Measurements from ENCODE around the gene SENP7.

DNA sequence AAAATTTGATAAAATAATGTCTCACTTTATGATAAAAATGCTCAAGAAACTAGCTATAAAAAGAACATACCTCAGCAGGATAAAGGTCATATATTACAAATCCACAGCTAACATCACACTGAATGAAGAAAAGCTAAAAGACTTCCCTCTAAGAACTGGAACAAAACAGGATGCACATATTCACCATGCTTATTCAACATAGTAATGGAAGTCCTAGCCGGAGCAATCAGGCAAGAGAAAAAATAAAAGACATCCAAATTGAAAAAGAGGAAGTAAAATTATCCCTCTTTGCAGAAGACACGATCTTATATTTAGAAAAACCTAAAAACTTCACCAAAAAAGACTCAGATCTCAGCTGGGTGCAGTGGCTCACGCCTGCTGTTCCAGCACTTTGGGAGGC, 34.0 kb downstream of the SENP7 start:
- TF ChIP-seq, protein P1, sequence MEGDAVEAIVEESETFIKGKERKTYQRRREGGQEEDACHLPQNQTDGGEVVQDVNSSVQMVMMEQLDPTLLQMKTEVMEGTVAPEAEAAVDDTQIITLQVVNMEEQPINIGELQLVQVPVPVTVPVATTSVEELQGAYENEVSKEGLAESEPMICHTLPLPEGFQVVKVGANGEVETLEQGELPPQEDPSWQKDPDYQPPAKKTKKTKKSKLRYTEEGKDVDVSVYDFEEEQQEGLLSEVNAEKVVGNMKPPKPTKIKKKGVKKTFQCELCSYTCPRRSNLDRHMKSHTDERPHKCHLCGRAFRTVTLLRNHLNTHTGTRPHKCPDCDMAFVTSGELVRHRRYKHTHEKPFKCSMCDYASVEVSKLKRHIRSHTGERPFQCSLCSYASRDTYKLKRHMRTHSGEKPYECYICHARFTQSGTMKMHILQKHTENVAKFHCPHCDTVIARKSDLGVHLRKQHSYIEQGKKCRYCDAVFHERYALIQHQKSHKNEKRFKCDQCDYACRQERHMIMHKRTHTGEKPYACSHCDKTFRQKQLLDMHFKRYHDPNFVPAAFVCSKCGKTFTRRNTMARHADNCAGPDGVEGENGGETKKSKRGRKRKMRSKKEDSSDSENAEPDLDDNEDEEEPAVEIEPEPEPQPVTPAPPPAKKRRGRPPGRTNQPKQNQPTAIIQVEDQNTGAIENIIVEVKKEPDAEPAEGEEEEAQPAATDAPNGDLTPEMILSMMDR (IDR thresholded peaks at IDR 0.05): no peak
- TF ChIP-seq EZH2 (IDR thresholded peaks at IDR 0.05): no peak
